Trophoblast cell (in vitro differentiated cells and primary cell): Measurements from ENCODE around the gene MTA3.
"Not testable (repeated sequence)": the region's sequence is repeated elsewhere in the genome, so short reads cannot be mapped to it uniquely, and the experiment has no call there.

Experiments
- DNase-seq, 2 donors: peaks; one replicate each; pipeline ENCODE4 v3.0.0-alpha.2; 2016
- H2AFZ ChIP-seq: 2 replicates; pipeline ENCODE4 v1.6.1; 2013; ENCODE audit warnings: low read length, moderate library complexity, mild to moderate bottlenecking; ENCODE audit not compliant: insufficient read depth, poor library complexity
- H2AK5ac ChIP-seq: 2 replicates; pipeline ENCODE4 v1.6.1; 2013; ENCODE audit warnings: mild to moderate bottlenecking, low read length
- H2BK120ac ChIP-seq: 2 replicates; pipeline ENCODE4 v1.6.1; 2013; ENCODE audit warnings: low read length, mild to moderate bottlenecking, moderate library complexity; ENCODE audit not compliant: insufficient read depth, poor library complexity
- H2BK12ac ChIP-seq: 2 replicates; pipeline ENCODE4 v1.6.1; 2013; ENCODE audit warnings: mild to moderate bottlenecking, low read length, moderate library complexity
- H2BK5ac ChIP-seq: 2 replicates; pipeline ENCODE4 v1.6.1; 2013; ENCODE audit warnings: low read length, low read depth, moderate library complexity, mild to moderate bottlenecking; ENCODE audit not compliant: poor library complexity
- H3K14ac ChIP-seq: 2 replicates; pipeline ENCODE4 v1.6.1; 2013; ENCODE audit warnings: mild to moderate bottlenecking, low read length
- H3K18ac ChIP-seq: 2 replicates; pipeline ENCODE4 v1.6.1; 2013; ENCODE audit warnings: mild to moderate bottlenecking, low read length
- H3K23ac ChIP-seq: 2 replicates; pipeline ENCODE4 v1.6.1; 2013; ENCODE audit warnings: low read length
- H3K27ac ChIP-seq: 2 replicates; pipeline ENCODE4 v1.5.1; 2013; ENCODE audit warnings: low read depth, mild to moderate bottlenecking, inconsistent platforms, low read length, moderate library complexity
- H3K27me3 ChIP-seq: 2 replicates; pipeline ENCODE4 v1.6.1; 2013; ENCODE audit warnings: inconsistent platforms, mild to moderate bottlenecking, low read length, moderate library complexity; ENCODE audit not compliant: insufficient read depth
- H3K36me3 ChIP-seq, 2 experiments: 1 replicate in 1 of 2; 2 replicates in 1 of 2; pipeline ENCODE4 v1.6.1; 2013; ENCODE audit warnings: low read length in 2 of 2, mild to moderate bottlenecking in 2 of 2, moderate library complexity in 1 of 2; ENCODE audit not compliant: insufficient read depth in 2 of 2, control insufficient read depth in 1 of 2
- H3K4ac ChIP-seq: 2 replicates; pipeline ENCODE4 v1.6.1; 2013; ENCODE audit warnings: low read depth, mild to moderate bottlenecking, low read length, moderate library complexity
- H3K4me1 ChIP-seq, 2 experiments: 1 replicate in 1 of 2; 2 replicates in 1 of 2; pipeline ENCODE4 v1.6.1; 2013; ENCODE audit warnings: low read length in 2 of 2, mild to moderate bottlenecking in 2 of 2, moderate library complexity in 1 of 2; ENCODE audit not compliant: insufficient read depth in 2 of 2, control insufficient read depth in 1 of 2
- H3K4me2 ChIP-seq: 2 replicates; pipeline ENCODE4 v1.6.1; 2013; ENCODE audit warnings: inconsistent platforms, mild to moderate bottlenecking, low read length, moderate library complexity
- H3K4me3 ChIP-seq: 2 replicates; pipeline ENCODE4 v1.5.1; 2013; ENCODE audit warnings: mild to moderate bottlenecking, low read depth, low read length, inconsistent platforms
- H3K79me1 ChIP-seq: one replicate; pipeline ENCODE4 v1.6.1; 2013; ENCODE audit warnings: low read length
- H3K79me2 ChIP-seq: 2 replicates; pipeline ENCODE4 v1.6.1; 2013; ENCODE audit warnings: low read length, mild to moderate bottlenecking; ENCODE audit not compliant: control insufficient read depth, insufficient read depth, poor library complexity
- H3K9ac ChIP-seq: 2 replicates; pipeline ENCODE4 v1.6.1; 2013; ENCODE audit warnings: mild to moderate bottlenecking, low read length
- H3K9me3 ChIP-seq: 2 replicates; pipeline ENCODE4 v1.6.1; 2013; ENCODE audit warnings: low read depth, mild to moderate bottlenecking, control low read depth, inconsistent platforms, low read length; ENCODE audit not compliant: insufficient read depth
- H4K12ac ChIP-seq: 2 replicates; pipeline ENCODE4 v1.6.1; 2013; ENCODE audit warnings: low read depth, mild to moderate bottlenecking, low read length, moderate library complexity
- H4K8ac ChIP-seq: 2 replicates; pipeline ENCODE4 v1.6.1; 2013; ENCODE audit warnings: low read depth, mild to moderate bottlenecking, low read length, moderate library complexity
- H4K91ac ChIP-seq: one replicate; pipeline ENCODE4 v1.6.1; 2013; ENCODE audit warnings: low read depth, mild to moderate bottlenecking, low read length, moderate library complexity
- WGBS: extraction: QIAGEN DNeasy Blood & Tissue Kit; methylation state at CpG from one replicate; pipeline ENCODE4 v1.1.7; 2013; ENCODE audit warnings: missing lambda C conversion rate; ENCODE audit not compliant: insufficient read length, insufficient coverage; ENCODE audit errors: extremely low coverage; 5-methylcytosine and 5-hydroxymethylcytosine counted together

The MTA3 gene

DNA sequence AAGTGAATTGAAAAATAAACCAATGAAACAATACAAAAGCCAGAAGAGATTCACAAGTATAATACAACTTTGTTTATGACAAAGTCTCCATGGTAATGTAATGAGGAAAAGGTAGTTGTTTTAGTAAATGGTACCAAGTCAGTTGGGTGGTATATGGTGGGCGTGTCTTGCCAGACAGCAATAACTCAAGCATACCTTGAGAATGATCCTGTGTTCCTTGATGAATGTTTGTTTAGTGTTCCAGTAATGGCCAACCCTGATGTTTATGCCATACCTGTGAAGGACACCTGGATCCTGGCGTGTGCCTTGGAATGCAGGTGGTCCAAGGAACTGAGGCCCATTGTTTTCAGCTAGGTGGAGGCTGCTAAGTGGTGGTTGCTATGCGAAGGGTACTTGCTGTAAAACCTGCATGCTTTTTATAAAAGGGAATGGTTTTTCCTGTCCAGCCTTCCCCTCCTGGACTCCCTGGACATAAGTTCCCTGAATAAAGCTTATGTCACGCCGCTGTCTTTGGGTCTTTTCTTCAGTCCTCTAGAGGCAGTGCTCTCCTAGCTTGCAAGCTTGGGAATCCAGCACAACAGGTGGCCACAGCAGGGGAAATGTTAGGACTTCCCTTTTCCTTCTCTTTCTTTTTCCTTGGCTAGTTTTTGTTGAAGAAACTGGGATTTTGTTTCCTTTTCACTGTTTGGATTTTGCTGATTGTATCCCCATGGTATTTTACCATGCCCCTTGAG is 54.7 kb downstream of the MTA3 start:
- Histone ChIP-seq H3K14ac (no peak overlapping the region), H4K12ac (no peak overlapping the region), H2AK5ac (no peak overlapping the region), H3K4me3 (no peak overlapping the region), H3K79me2 (no peaks in the 10 kb centered on the region), H3K23ac (no peak overlapping the region), H3K4me2 (no peak overlapping the region), H3K79me1 (no peaks in the 10 kb centered on the region), H3K36me3 (peaks cover 9% of the 10 kb centered on the region in 2 experiments), H3K27ac (no peak overlapping the region), H3K9me3 (peaks cover 1% of the 10 kb centered on the region), H4K8ac (no peak overlapping the region), H4K91ac (no peak overlapping the region), H3K4me1 (no peaks in the 10 kb centered on the region), H2BK120ac (no peak overlapping the region), H3K9ac (no peak overlapping the region), H2AFZ (no peak overlapping the region), H3K18ac (no peak overlapping the region), H2BK5ac (no peak overlapping the region), H3K27me3 (no peaks in the 10 kb centered on the region), H2BK12ac (no peak overlapping the region), H3K4ac (no peak overlapping the region)
- WGBS: no CpG with 5 or more reads among the region's 5 CpGs
- DNase-seq: no peak

DNA sequence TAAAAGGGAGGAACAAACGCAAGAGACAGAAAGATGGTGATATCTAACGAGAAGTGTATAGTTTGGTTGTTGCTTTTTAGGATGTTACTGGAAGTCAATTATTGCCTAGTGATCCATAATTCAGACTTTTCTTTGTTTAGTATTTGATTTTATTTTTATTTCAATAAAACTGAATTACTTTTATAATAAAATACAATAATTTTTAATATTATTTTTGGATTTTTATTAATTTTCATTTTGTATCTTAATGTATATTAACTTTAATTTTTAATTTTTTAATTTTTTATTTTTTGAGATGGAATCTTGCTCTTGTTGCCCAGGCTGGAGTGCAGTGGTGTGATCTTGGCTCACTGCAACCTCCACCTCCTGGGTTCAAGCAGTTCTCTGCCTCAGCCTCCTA is 55.6 kb downstream of the MTA3 start:
- Histone ChIP-seq H2AK5ac (no peak overlapping the region), H2BK12ac (no peak overlapping the region), H4K8ac (no peak overlapping the region), H3K79me2 (no peaks in the 10 kb centered on the region), H3K4ac (no peak overlapping the region), H3K36me3 (peaks cover 7 to 9% of the 10 kb centered on the region in 2 experiments), H3K27ac (no peak overlapping the region), H3K9ac (no peak overlapping the region), H3K4me2 (no peak overlapping the region), H2BK5ac (no peak overlapping the region), H3K4me1 (no peaks in the 10 kb centered on the region), H4K12ac (no peak overlapping the region), H2BK120ac (no peak overlapping the region), H3K9me3 (peaks cover 1% of the 10 kb centered on the region), H4K91ac (no peak overlapping the region), H2AFZ (no peak overlapping the region), H3K79me1 (no peaks in the 10 kb centered on the region), H3K23ac (no peak overlapping the region), H3K14ac (no peak overlapping the region), H3K4me3 (no peak overlapping the region), H3K27me3 (no peaks in the 10 kb centered on the region), H3K18ac (no peak overlapping the region)
- no peak for DNase-seq
- 100% methylated on average over 1 of the region's 2 CpGs for WGBS

GRCh38 chr2:42628024-42628423 is 59.6 kb downstream of the MTA3 start:
- not testable (repeated sequence) for H2BK120ac ChIP-seq, H2BK5ac ChIP-seq, H4K91ac ChIP-seq, H3K18ac ChIP-seq, H3K9me3 ChIP-seq, DNase-seq, H4K12ac ChIP-seq, H3K4me1 ChIP-seq, H3K79me2 ChIP-seq, H3K27me3 ChIP-seq, H3K79me1 ChIP-seq, H3K14ac ChIP-seq, H3K36me3 ChIP-seq, H3K4me3 ChIP-seq, H3K27ac ChIP-seq, H2BK12ac ChIP-seq, H3K9ac ChIP-seq, H3K4me2 ChIP-seq, H4K8ac ChIP-seq, H2AK5ac ChIP-seq, H3K23ac ChIP-seq, H2AFZ ChIP-seq, H3K4ac ChIP-seq
- no CpG with 5 or more reads among the region's 10 CpGs for WGBS

DNA sequence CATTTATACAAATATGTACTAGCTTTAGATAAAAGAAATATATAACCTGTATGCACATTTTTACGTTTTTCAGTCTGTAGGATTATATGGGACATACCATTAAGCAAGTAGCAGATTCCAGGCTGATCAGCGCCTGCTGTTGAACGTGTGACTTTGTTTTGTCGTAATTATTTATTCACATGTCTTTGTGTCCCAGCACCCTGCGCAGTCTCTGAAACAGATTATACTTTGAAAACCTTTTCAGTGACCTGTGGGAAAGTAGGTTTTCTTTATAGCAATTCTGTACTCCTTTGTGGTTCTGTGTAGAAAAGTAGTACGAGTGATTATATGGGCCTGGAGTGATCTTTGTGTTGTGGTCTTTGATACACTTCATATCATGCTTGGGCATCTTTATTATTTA is 68.5 kb downstream of the MTA3 start:
- H4K12ac ChIP-seq: no peak overlapping the region
- no peak overlapping the region for H4K91ac ChIP-seq
- no peak overlapping the region for H4K8ac ChIP-seq
- H2AK5ac ChIP-seq: no peak overlapping the region
- H3K9ac ChIP-seq: no peak overlapping the region
- no peak overlapping the region for H3K27ac ChIP-seq
- H3K4me3 ChIP-seq: no peak overlapping the region
- no peaks in the 10 kb centered on the region for H3K79me2 ChIP-seq
- H3K9me3 ChIP-seq: no peaks in the 10 kb centered on the region
- no peaks in the 10 kb centered on the region for H3K27me3 ChIP-seq
- no peak overlapping the region for H3K18ac ChIP-seq
- no peaks in the 10 kb centered on the region for H3K79me1 ChIP-seq
- H2AFZ ChIP-seq: no peak overlapping the region
- no peak overlapping the region for H3K4ac ChIP-seq
- H2BK5ac ChIP-seq: no peak overlapping the region
- H2BK120ac ChIP-seq: no peak overlapping the region
- no peak overlapping the region for H3K14ac ChIP-seq
- WGBS: no CpG with 5 or more reads among the region's 6 CpGs
- no peak overlapping the region for H3K4me2 ChIP-seq
- DNase-seq: no peak
- no peaks in the 10 kb centered on the region for H3K4me1 ChIP-seq
- peaks cover 2 to 4% of the 10 kb centered on the region in 2 experiments for H3K36me3 ChIP-seq
- H2BK12ac ChIP-seq: no peak overlapping the region
- H3K23ac ChIP-seq: no peak overlapping the region
